H1 (cell line): ENCODE data around the gene HBS1L. TPM values are rescaled to one million over a fixed set of nuclear protein-coding genes. Genes with fewer than 3 reads are reported as not detected.

Experiments used
- ASH2L ChIP-seq: fragments of 200-600, 300-600 bp; sonication (generic); IDR thresholded peaks from one replicate; pipeline ENCODE4 v1.7.1; 2017; ENCODE audit warnings: low read length
- CHD1 ChIP-seq: IDR thresholded peaks from 2 replicates; pipeline ENCODE4 v1.6.1; 2012; ENCODE audit warnings: low read depth, low read length, improper control_type of control experiment
- GTF2F1 ChIP-seq: IDR thresholded peaks from 2 replicates; pipeline ENCODE4 v1.6.1; 2012; ENCODE audit warnings: low read depth, low read length, improper control_type of control experiment, borderline replicate concordance
- KDM1A ChIP-seq: fragments of 200-600, 300-600 bp; sonication (generic); IDR thresholded peaks from 2 replicates; pipeline ENCODE4 v1.7.1; 2016; ENCODE audit warnings: mild to moderate bottlenecking, low read length, borderline replicate concordance
- MAX ChIP-seq: IDR thresholded peaks from 2 replicates; pipeline ENCODE4 v1.6.1; 2012; ENCODE audit warnings: inconsistent platforms
- SIN3A ChIP-seq, 2 experiments: IDR thresholded peaks in 1 of 2; conservative IDR thresholded peaks in 1 of 2; 2 replicates each; pipeline ENCODE4 v1.6.1; 2011 to 2012; ENCODE audit warnings: low read length in 2 of 2, improper control_type of control experiment in 1 of 2, low read depth in 1 of 2, mild to moderate bottlenecking in 1 of 2
- TCF12 ChIP-seq: IDR thresholded peaks from 2 replicates; pipeline ENCODE4 v1.6.1; 2011; ENCODE audit warnings: low read depth, mild to moderate bottlenecking, low read length
- polyA plus RNA-seq, 7 experiments: library from polyadenylated mRNA; depleted of rRNA in 3 of 7; stranded (reverse) in 5 of 7; unstranded in 2 of 7; fragments of >200 nt in 5 of 7; fragments of 200-250 nt in 2 of 7; gene quantifications; 1 replicate in 5 of 7; 2 replicates in 1 of 7; 4 replicates in 1 of 7; pipeline versions ENCODE4 v1.2.1 to v1.2.3, GENCODE V29; 2011 to 2013; ENCODE audit warnings: missing spikeins in 2 of 7, mixed read lengths in 2 of 7
- total RNA-seq: library from RNA; stranded (reverse); fragmentation: NEBNext Ultra II Directional; extraction: Animal tissue kit (Norgen Biotek cat#: 25700); gene quantifications from 2 replicates; pipeline ENCODE4 v1.2.1, GENCODE V29; 2021

HBS1L gene
- total and polyA plus RNA-seq, 2 of the 8 experiments (the other 6 are each of a cell fraction or from before 2014, with no cell fraction given) = 28.1 to 97.1 TPM

GRCh38 chr6:134932535-134933470 is 121.8 kb downstream of the HBS1L start (continued):
- TF ChIP-seq TCF12 = no peak
- no peak for TF ChIP-seq MAX
- TF ChIP-seq SIN3A (conservative IDR thresholded peaks at IDR 0.05 in 1 of 2, IDR thresholded peaks at IDR 0.05 in 1 of 2; ENCODE audit: low read depth in 1 of 2, low read length in 2 of 2) = no peak
- no peak for TF ChIP-seq KDM1A
- no peak for TF ChIP-seq ASH2L
- no peak for TF ChIP-seq GTF2F1
- TF ChIP-seq CHD1 = no peak
